Endodermal cell (in vitro differentiated cells): Measurements from ENCODE around the gene QSER1. TPM values are rescaled to one million over a fixed set of nuclear protein-coding genes. Genes with fewer than 3 reads are reported as not detected.

Source experiments
- DNase-seq: peaks from one replicate; pipeline ENCODE4 v3.0.0-alpha.2; 2017
- H3K27ac ChIP-seq: 2 replicates; pipeline ENCODE4 v1.5.1; 2013; ENCODE audit warnings: mild to moderate bottlenecking, low read depth, low read length, moderate library complexity
- H3K27me3 ChIP-seq: 2 replicates; pipeline ENCODE4 v1.6.1; 2013; ENCODE audit warnings: mild to moderate bottlenecking, low read length, moderate library complexity; ENCODE audit not compliant: insufficient read depth, control insufficient read depth, poor library complexity, severe bottlenecking
- H3K36me3 ChIP-seq: 2 replicates; pipeline ENCODE4 v1.7.0; 2013; ENCODE audit warnings: mild to moderate bottlenecking, low read length, moderate library complexity; ENCODE audit not compliant: control insufficient read depth, insufficient read depth
- H3K4me1 ChIP-seq: one replicate; pipeline ENCODE4 v1.7.0; 2013; ENCODE audit warnings: low read length; ENCODE audit not compliant: control insufficient read depth, insufficient read depth
- H3K4me3 ChIP-seq: 2 replicates; pipeline ENCODE4 v1.5.1; 2013; ENCODE audit warnings: mild to moderate bottlenecking, low read length, moderate library complexity
- H3K9ac ChIP-seq: 2 replicates; pipeline ENCODE4 v1.6.1; 2013; ENCODE audit warnings: mild to moderate bottlenecking, low read length, moderate library complexity; ENCODE audit not compliant: poor library complexity, severe bottlenecking; ENCODE audit errors: extremely low read depth
- H3K9me3 ChIP-seq: 2 replicates; pipeline ENCODE4 v1.6.1; 2013; ENCODE audit warnings: mild to moderate bottlenecking, low read length, moderate library complexity; ENCODE audit not compliant: control insufficient read depth
- H3K27ac Mint-ChIP-seq: 2 replicates; pipeline ENCODE4 v1.8.0; 2020; ENCODE audit warnings: mixed read lengths
- H3K27me3 Mint-ChIP-seq: 2 replicates; pipeline ENCODE4 v1.8.0; 2021; ENCODE audit warnings: mild to moderate bottlenecking, mixed read lengths; ENCODE audit not compliant: insufficient read depth
- H3K36me3 Mint-ChIP-seq: 2 replicates; pipeline ENCODE4 v1.8.0; 2020; ENCODE audit warnings: low read depth, mixed read lengths
- H3K4me1 Mint-ChIP-seq: 2 replicates; pipeline ENCODE4 v1.8.0; 2020; ENCODE audit warnings: mixed read lengths
- H3K4me3 Mint-ChIP-seq: 2 replicates; pipeline ENCODE4 v1.8.0; 2020; ENCODE audit warnings: mild to moderate bottlenecking, moderate library complexity, mixed read lengths
- H3K9me3 Mint-ChIP-seq: 2 replicates; pipeline ENCODE4 v1.8.0; 2020; ENCODE audit warnings: mild to moderate bottlenecking, mixed read lengths
- CTCF ChIP-seq: fragments of 200-600 bp; sonication (generic); conservative IDR thresholded peaks from 2 replicates; pipeline ENCODE4 v1.5.0; 2021; ENCODE audit warnings: antibody characterized with exemption, mild to moderate bottlenecking
- WGBS, 2 experiments: methylation state at CpG; one replicate each; pipeline versions ENCODE4 v1.1.5 to v1.1.7; 2013; ENCODE audit warnings: missing lambda C conversion rate in 2 of 2, mixed read lengths in 1 of 2; ENCODE audit not compliant: insufficient coverage in 1 of 2, insufficient read length in 1 of 2; 5-methylcytosine and 5-hydroxymethylcytosine counted together
- total RNA-seq, 2 donors: library from RNA; stranded (reverse); fragmentation: NEBNext Ultra II Directional in 1 of 2; extraction: Animal tissue kit (Norgen Biotek cat#: 25700) in 1 of 2; gene quantifications; 2 replicates in 1 of 2; 3 replicates in 1 of 2; pipeline ENCODE4 v1.2.1, GENCODE V29; 2021

Gene QSER1
- total RNA-seq, 2 donors from 2014 or later: 66.5 to 82.0 TPM

DNA sequence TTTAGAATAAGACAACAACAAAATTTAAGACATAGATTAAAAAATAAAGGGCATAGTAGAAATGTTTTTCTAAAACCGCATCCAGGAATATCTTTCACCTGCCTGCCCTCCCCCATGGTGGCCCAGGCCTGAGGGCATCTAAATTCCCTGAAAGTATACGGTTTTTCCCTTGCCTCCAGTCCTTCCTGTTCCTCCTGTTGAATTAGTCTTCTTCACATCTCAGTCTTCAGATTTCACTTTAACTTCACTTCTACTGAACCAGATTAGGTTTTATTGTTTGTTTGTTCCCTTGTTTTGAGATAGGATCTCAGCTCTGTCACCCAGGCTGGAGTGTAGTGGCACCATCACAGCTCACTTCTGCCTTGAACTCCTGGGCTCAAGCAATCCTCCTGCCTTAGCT lies 90.0 kb downstream of the QSER1 start:
- Histone ChIP-seq H3K27me3 (no peaks in the 10 kb centered on the region), H3K4me1 (no peaks in the 10 kb centered on the region), H3K27ac (no peak overlapping the region), H3K9ac (no peak overlapping the region), H3K9me3 (no peaks in the 10 kb centered on the region), H3K36me3 (peaks cover 11% of the 10 kb centered on the region), H3K4me3 (no peak overlapping the region)
- Mint-ChIP-seq H3K27ac (no peak overlapping the region), H3K4me3 (no peak overlapping the region), H3K36me3 (peaks cover 9% of the 10 kb centered on the region), H3K4me1 (peaks cover 12% of the 10 kb centered on the region), H3K9me3 (no peaks in the 10 kb centered on the region), H3K27me3 (no peaks in the 10 kb centered on the region)
- DNase-seq: no peak
- WGBS, 2 experiments: 84 to 89% methylated on average over 2 of the region's 2 CpGs
- no peak for TF ChIP-seq CTCF

DNA sequence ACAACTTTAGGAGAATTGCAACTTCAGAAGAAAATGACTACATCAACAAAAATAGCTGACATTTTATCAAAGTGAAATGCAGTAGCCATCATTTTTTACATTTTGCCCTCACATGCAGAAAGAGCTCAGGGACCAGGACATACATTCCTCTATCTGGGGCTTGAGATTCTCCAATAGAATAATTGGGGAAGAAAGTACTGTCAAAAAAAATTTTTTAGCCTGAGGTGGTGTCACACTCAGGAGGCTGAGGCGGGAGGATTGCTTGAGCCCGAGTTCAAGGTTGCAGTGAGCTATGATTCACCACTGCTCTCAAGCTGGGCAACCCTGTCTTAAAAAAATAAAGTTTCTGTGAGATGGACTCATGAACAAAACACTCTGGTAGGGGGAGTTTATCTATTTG lies 90.9 kb downstream of the QSER1 start:
- no peaks in the 10 kb centered on the region for H3K27me3 Mint-ChIP-seq
- no peak for TF ChIP-seq CTCF
- Histone ChIP-seq H3K9ac (no peak overlapping the region), H3K27me3 (no peaks in the 10 kb centered on the region), H3K27ac (no peak overlapping the region), H3K36me3 (peaks cover 5% of the 10 kb centered on the region), H3K4me3 (no peak overlapping the region), H3K4me1 (no peaks in the 10 kb centered on the region), H3K9me3 (peaks cover under 1% of the 10 kb centered on the region)
- peaks cover 3% of the 10 kb centered on the region for H3K36me3 Mint-ChIP-seq
- H3K4me1 Mint-ChIP-seq: peaks cover 12% of the 10 kb centered on the region
- WGBS, 2 experiments: 93 to 95% methylated on average over 2 of the region's 2 CpGs
- H3K4me3 Mint-ChIP-seq: no peak overlapping the region
- no peak overlapping the region for H3K27ac Mint-ChIP-seq
- no peaks in the 10 kb centered on the region for H3K9me3 Mint-ChIP-seq
- no peak for DNase-seq

DNA sequence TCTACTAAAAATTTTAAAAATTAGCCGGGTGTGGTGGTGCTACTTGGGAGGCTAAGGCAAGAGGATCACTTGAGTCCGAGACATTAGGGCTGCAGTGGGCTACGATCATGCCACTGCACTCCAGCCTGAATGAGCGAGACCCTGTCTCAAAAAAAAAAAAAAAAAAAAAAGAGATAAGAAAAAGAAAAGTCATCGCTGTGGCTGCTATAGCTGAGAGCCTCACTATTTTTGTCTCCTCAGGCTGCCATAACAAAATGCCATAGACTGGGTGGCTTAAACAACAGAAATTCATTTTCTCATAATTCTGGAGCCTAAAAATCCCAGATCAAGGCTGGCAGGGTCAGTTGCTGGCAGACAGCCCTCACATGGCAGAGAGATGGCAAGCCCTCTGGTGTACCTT lies 93.0 kb downstream of the QSER1 start:
- Mint-ChIP-seq H3K36me3 (no peaks in the 10 kb centered on the region), H3K27me3 (no peaks in the 10 kb centered on the region), H3K4me1 (peaks cover 12% of the 10 kb centered on the region), H3K4me3 (no peak overlapping the region), H3K27ac (no peak overlapping the region), H3K9me3 (no peaks in the 10 kb centered on the region)
- Histone ChIP-seq H3K27ac (no peak overlapping the region), H3K4me3 (no peak overlapping the region), H3K27me3 (no peaks in the 10 kb centered on the region), H3K9me3 (peaks cover 5% of the 10 kb centered on the region), H3K9ac (no peak overlapping the region), H3K36me3 (no peaks in the 10 kb centered on the region), H3K4me1 (no peaks in the 10 kb centered on the region)
- WGBS, 2 experiments: 96 to 100% methylated on average over 1 to 5 of the region's 5 CpGs
- no peak for DNase-seq
- no peak for TF ChIP-seq CTCF
